Astrocyte of the cerebellum (primary cell): ENCODE data around the gene ROR1.

Experiments
- DNase-seq: peaks from one replicate; pipeline ENCODE4 v3.0.0-alpha.2; 2011; ENCODE audit warnings: low read depth
- H3K4me3 ChIP-seq: 2 replicates; pipeline ENCODE4 v1.5.1; 2011; ENCODE audit warnings: mild to moderate bottlenecking, low read depth, low read length, moderate library complexity
- in situ Hi-C: cut with HindIII; loops from 2 replicates; pipeline ENCODE4 v1.10.0; 2017; ENCODE audit warnings: low sequenced_read_pairs
- TF ChIP-seq, protein P1 (sequence below): IDR thresholded peaks from 2 replicates; pipeline ENCODE4 v1.5.1; 2012; ENCODE audit warnings: low read length, low read depth, moderate library complexity, mild to moderate bottlenecking; ENCODE audit errors: missing control alignments

The ROR1 gene

GRCh38 chr1:63931468-63931867, 157.7 kb downstream of the ROR1 start:
- in situ Hi-C loops, result no loop called here
- H3K4me3 ChIP-seq, result no peak overlapping the region
- TF ChIP-seq, protein P1, sequence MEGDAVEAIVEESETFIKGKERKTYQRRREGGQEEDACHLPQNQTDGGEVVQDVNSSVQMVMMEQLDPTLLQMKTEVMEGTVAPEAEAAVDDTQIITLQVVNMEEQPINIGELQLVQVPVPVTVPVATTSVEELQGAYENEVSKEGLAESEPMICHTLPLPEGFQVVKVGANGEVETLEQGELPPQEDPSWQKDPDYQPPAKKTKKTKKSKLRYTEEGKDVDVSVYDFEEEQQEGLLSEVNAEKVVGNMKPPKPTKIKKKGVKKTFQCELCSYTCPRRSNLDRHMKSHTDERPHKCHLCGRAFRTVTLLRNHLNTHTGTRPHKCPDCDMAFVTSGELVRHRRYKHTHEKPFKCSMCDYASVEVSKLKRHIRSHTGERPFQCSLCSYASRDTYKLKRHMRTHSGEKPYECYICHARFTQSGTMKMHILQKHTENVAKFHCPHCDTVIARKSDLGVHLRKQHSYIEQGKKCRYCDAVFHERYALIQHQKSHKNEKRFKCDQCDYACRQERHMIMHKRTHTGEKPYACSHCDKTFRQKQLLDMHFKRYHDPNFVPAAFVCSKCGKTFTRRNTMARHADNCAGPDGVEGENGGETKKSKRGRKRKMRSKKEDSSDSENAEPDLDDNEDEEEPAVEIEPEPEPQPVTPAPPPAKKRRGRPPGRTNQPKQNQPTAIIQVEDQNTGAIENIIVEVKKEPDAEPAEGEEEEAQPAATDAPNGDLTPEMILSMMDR, result no peak
- DNase-seq, result no peak

- DNase-seq, result no peak
- H3K4me3 ChIP-seq, result no peak overlapping the region
- TF ChIP-seq, protein P1, result no peak
- in situ Hi-C loops, result no loop called here
Measured at GRCh38 chr1:63934697-63935096, 160.9 kb downstream of the ROR1 start.

DNA sequence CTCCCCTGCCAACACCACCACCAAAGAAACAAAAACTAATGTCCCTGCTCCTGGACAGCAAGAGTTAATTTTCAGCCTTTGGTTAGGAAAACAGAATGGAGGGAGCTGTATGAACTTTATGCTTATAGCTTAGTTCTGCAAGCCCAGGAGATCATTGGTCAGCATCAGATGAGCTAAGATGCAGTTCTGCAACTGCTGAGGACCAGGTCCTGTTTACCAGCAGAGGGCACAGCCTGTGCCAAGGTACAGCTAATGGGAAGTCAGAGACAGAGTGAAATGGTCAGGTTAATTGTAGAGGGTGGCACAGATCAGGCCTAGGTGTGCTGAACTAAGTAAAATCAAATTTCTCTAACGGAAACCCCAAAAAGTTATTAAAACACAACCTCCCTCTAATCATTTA, 161.3 kb downstream of the ROR1 start:
- TF ChIP-seq, protein P1, result peak; percentile 33
- H3K4me3 ChIP-seq, result no peak overlapping the region
- no peak for DNase-seq
- in situ Hi-C loops, result no loop called here

- no peak for DNase-seq
- TF ChIP-seq, protein P1, result no peak
- in situ Hi-C loops, result no loop called here
Measured at GRCh38 chr1:63935553-63935952, 161.7 kb downstream of the ROR1 start.

GRCh38 chr1:63936276-63936675, 162.5 kb downstream of the ROR1 start:
- TF ChIP-seq, protein P1, result no peak
- H3K4me3 ChIP-seq, result no peak overlapping the region
- no peak for DNase-seq
- in situ Hi-C loops, result no loop called here

More at GRCh38 chr1:63935553-63935952, 161.7 kb downstream of the ROR1 start:
- H3K4me3 ChIP-seq, result no peak overlapping the region

- DNase-seq, result no peak
- in situ Hi-C loops, result no loop called here
- H3K4me3 ChIP-seq, result no peak overlapping the region
- TF ChIP-seq, protein P1, result no peak
Measured at GRCh38 chr1:63936801-63937200, 163.0 kb downstream of the ROR1 start.

- TF ChIP-seq, protein P1, result no peak
- in situ Hi-C loops, result no loop called here
- no peak overlapping the region for H3K4me3 ChIP-seq
- no peak for DNase-seq
Measured at GRCh38 chr1:63937461-63938022, 163.7 kb downstream of the ROR1 start.
